ENCODE results near the gene PAPOLG.

Gene PAPOLG

GRCh38 chr2:60831921-60832320 lies 75.9 kb downstream of the PAPOLG start:
- no peak overlapping the region for H3K4me3 ChIP-seq (ENCODE audit: low read length)
- no peak for TF ChIP-seq CTCF (conservative IDR thresholded peaks at IDR 0.05; ENCODE audit: low read length)
- no peak for DNase-seq (ENCODE audit: low read depth)

- no peak overlapping the region for H3K4me3 ChIP-seq (ENCODE audit: low read length)
- TF ChIP-seq CTCF (conservative IDR thresholded peaks at IDR 0.05; ENCODE audit: low read length): no peak
- DNase-seq (ENCODE audit: low read depth): no peak
These were observed 76.6 kb downstream of the PAPOLG start for GRCh38 chr2:60832621-60833020.

GRCh38 chr2:60834270-60834717 lies 78.2 kb downstream of the PAPOLG start:
- no peak for DNase-seq (ENCODE audit: low read depth)
- TF ChIP-seq CTCF (conservative IDR thresholded peaks at IDR 0.05; ENCODE audit: low read length): no peak
- no peak overlapping the region for H3K4me3 ChIP-seq (ENCODE audit: low read length)

GRCh38 chr2:60836491-60836890 lies 80.4 kb downstream of the PAPOLG start:
- DNase-seq (ENCODE audit: low read depth): no peak
- no peak for TF ChIP-seq CTCF (conservative IDR thresholded peaks at IDR 0.05; ENCODE audit: low read length)
- H3K4me3 ChIP-seq (ENCODE audit: low read length): no peak overlapping the region

GRCh38 chr2:60837123-60837522 lies 81.1 kb downstream of the PAPOLG start:
- TF ChIP-seq CTCF (conservative IDR thresholded peaks at IDR 0.05; ENCODE audit: low read length): no peak
- no peak overlapping the region for H3K4me3 ChIP-seq (ENCODE audit: low read length)
- no peak for DNase-seq (ENCODE audit: low read depth)

GRCh38 chr2:60838481-60838880 lies 82.4 kb downstream of the PAPOLG start:
- no peak overlapping the region for H3K4me3 ChIP-seq (ENCODE audit: low read length)
- DNase-seq (ENCODE audit: low read depth): no peak
- no peak for TF ChIP-seq CTCF (conservative IDR thresholded peaks at IDR 0.05; ENCODE audit: low read length)

GRCh38 chr2:60839126-60839813 lies 83.2 kb downstream of the PAPOLG start:
- H3K4me3 ChIP-seq (ENCODE audit: low read length): no peak overlapping the region
- DNase-seq (ENCODE audit: low read depth): no peak
- no peak for TF ChIP-seq CTCF (conservative IDR thresholded peaks at IDR 0.05; ENCODE audit: low read length)
